Fibroblast of villous mesenchyme (primary cell): ENCODE measurements around the gene PSG7. TPM values are rescaled to one million over a fixed set of nuclear protein-coding genes. Genes with fewer than 3 reads are reported as not detected.
"Not testable (repeated sequence)": the region's sequence is repeated elsewhere in the genome, so short reads cannot be mapped to it uniquely, and the experiment has no call there.

Source experiments
- DNase-seq: peaks from one replicate; pipeline ENCODE4 v3.0.0-alpha.2; 2010; ENCODE audit warnings: low read depth
- H3K4me3 ChIP-seq: 2 replicates; pipeline ENCODE4 v1.5.1; 2011; ENCODE audit warnings: low read depth, mild to moderate bottlenecking, low read length
- total RNA-seq: library from RNA; depleted of rRNA; stranded (reverse); fragments of >200 nt; gene quantifications from 2 replicates; pipeline ENCODE4 v1.2.3, GENCODE V29; 2012
- TF ChIP-seq, protein P1 (sequence below): IDR thresholded peaks from 2 replicates; pipeline ENCODE4 v1.5.1; 2012; ENCODE audit warnings: low read depth, mild to moderate bottlenecking, low read length; ENCODE audit not compliant: insufficient read depth

The PSG7 gene
- total RNA-seq, 1 donor, result not detected

DNA sequence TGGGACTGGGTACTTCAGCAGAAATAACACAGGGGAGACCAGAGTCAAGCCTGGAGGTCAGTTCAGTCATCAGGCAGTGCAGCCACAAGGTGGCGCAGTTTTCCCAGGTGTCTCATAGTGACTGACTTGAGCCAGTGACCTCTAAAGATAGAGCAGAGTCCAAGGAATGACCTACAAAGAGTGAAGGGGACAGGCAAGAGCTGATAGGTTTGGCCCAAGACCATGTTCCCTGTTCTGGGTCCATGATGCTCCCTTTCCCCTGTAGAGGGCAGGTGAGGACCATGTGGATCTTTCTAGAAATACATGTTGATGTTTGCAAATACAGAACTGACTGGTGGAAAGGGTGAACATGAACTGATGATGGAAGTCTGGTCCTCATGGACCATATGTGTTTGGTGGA lies 6.8 kb downstream of the PSG7 start:
- H3K4me3 ChIP-seq, result not testable (repeated sequence)
- peak; percentile 53 for DNase-seq
- TF ChIP-seq, protein P1, sequence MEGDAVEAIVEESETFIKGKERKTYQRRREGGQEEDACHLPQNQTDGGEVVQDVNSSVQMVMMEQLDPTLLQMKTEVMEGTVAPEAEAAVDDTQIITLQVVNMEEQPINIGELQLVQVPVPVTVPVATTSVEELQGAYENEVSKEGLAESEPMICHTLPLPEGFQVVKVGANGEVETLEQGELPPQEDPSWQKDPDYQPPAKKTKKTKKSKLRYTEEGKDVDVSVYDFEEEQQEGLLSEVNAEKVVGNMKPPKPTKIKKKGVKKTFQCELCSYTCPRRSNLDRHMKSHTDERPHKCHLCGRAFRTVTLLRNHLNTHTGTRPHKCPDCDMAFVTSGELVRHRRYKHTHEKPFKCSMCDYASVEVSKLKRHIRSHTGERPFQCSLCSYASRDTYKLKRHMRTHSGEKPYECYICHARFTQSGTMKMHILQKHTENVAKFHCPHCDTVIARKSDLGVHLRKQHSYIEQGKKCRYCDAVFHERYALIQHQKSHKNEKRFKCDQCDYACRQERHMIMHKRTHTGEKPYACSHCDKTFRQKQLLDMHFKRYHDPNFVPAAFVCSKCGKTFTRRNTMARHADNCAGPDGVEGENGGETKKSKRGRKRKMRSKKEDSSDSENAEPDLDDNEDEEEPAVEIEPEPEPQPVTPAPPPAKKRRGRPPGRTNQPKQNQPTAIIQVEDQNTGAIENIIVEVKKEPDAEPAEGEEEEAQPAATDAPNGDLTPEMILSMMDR, result peak; percentile 53

DNA sequence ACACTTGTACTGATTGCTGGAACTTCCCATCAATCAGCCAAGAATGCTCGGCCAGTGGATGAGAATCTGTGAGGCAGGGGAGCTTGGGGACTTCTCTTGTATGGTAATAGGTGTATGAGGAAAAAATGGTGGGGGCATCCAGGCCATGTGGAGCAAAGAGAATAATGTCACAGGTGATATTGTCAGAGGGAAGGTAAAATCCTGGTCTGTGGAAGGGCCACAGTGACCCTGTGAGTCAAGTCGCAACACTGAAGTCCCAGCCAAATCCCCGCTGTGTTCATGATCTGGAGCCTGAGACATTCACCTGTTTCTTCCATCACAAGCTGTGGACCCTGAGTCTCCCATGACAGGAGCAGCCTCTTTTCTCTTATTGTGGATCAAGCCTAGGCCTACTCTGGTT lies 8.1 kb downstream of the PSG7 start:
- no peak for DNase-seq
- TF ChIP-seq, protein P1, result no peak
- no peak overlapping the region for H3K4me3 ChIP-seq

DNA sequence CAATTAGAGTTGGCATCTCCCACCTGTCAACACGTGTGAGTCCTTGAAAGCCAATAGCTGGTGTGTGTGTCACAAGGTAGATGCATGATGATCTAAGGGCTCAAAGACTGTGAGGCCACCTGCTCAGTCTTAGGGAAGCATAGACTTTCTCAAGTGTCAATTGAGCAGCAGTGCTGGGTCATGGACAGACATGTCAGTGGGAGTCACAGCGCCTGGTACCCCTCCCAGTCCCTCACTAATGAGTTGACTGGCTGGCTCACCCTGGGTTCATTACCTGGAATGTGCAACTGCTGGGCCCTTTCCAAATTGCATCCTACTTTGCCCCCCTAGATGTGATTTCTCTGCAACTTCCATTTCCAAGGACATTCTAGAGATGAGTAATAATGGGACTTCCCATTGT lies 10.2 kb downstream of the PSG7 start:
- no peak for DNase-seq
- no peak overlapping the region for H3K4me3 ChIP-seq
- TF ChIP-seq, protein P1, result no peak

DNA sequence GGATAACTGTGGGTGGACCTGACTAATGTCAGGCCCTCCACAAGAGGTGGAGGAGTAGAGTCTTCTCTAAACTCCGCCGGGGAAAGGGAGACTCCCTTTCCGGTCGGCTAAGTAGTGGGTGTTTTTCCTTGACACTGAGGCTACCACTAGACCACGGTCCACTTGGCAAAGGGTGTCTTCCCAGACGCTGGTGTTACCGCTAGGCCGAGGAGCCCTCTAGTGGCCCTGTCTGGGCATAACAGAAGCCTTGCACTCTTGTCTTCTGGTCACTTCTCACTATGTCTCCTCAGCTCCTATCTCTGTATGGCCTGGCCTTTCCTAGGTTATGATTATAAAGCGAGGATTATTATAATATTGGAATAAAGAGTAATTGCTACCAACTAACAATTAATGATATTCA lies 13.9 kb downstream of the PSG7 start:
- H3K4me3 ChIP-seq, result not testable (repeated sequence)
- TF ChIP-seq, protein P1, result peak; percentile 78
- peak; percentile 69 for DNase-seq

DNA sequence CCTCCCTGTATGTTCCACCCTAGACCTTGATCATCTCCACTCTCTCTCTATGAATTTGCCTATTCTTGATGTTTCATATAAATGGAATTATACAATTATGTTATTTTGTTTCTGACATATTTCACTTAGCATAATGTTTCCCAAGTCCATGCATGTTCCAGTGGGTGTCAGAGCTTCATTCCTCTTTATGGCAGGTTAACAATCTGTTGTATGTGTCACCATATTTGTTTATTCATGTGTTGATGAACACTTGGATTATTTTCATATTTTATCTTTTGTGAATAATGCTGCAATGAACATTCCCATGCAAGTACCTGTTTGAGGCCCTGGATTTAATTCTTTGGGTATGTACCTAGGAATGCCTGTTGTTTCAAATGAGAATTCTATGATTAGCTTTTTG lies 16.0 kb downstream of the PSG7 start:
- H3K4me3 ChIP-seq, DNase-seq: not testable (repeated sequence)

DNA sequence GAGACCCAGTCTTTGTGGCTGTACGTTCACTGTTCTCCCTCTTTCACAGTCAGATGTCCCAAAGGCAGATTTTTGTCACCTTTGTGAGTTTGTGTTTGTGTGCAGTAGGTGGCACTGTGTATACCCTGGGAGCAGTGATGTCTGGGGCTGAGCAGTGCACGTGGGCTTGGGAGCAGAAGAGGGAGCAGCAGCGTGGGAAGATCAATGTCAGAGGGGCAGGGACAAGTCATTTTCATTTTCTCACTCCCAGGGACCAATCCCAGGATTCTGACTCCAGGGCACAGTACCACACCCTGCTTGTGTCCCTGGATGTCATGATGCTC lies 17.3 kb downstream of the PSG7 start:
- H3K4me3 ChIP-seq, result no peak overlapping the region
- TF ChIP-seq, protein P1, result no peak
- no peak for DNase-seq

DNA sequence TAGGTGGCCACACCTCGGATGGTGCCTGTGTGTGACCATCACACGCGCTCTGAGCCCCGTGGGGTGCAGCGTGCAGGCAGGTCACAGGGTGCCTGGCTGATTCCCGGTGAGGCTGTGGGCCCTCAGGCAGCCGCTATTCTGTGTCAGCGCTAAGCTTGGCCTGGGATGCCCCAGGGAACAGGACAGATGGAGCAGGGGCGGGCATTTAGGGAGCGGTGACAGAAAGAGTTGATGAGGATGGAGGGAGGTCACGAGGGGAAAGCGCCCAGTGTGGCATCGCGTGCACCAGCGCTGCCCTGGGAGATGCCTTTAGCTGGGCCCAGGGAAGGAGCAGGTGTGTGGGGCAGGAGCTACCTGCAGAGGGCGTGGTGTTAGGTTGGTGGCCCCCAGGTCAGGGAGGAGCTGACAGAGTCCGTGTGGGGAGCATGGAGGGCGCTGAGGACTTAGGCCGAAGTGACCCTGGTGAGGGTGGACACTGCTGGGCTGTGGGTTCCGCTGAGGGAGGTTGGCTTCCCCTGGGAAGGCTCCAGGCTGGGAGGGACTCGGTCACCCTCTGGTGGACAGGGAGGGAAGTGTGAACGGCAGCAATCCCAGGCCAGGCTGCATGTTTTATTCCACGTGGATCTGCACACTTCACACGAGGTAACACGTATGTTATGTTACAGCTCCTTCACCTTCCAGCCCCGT lies 17.8 kb downstream of the PSG7 start:
- TF ChIP-seq, protein P1, result peak; percentile 52
- not testable (repeated sequence) for H3K4me3 ChIP-seq, DNase-seq

DNA sequence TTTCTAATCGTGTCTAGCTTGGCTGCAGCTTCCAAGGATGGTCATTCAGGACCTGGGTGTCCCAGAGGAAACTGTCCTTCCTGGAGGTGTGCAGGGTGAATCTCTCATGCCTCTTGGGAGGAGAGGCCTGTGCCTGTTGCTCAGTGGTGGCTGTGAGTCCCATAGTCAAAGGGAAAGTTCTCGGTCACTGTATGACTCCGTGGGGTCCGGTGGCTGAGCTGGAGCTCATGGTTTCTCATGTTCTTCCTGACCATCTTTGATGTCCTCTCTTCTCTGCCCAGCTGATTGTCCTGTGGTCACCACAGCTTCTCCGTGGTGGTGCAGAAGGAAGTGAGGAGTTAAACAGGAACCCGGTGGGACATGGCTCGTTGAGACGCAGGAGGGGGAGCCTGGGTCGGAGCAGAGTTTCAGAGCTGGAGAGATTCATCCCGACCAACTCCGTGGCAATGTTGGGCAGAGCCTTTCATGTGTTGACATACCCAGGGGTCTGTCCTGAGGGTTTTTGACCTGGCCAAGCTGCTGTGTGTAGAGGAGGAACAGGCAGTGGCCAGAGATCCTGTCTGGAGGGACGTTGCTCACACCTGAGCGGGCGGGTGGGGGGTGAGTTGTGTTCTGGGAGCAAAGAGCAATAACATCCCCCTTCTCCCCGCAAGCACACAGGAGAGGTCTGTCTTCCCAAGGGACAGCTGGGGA lies 18.5 kb downstream of the PSG7 start:
- not testable (repeated sequence) for H3K4me3 ChIP-seq, DNase-seq

DNA sequence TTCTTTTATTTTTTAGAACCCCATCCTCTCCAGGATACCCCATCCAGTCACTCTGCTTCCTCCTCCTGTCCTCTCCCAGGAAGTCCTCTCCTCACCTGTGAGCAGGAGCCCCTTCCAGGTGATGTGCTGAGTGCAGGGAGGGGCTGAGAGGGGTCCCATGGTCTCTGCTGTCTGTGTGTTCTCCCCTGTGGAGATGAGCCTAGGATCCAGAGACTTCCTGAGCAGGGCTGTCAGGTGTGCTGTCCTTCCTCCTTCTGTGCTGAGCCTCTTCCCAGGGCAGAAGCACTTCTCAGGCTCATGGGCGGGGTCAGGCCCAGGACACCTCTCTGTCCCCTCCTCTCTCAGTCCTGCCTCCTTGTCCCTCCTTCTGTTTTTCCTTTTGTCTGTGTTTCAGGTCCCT lies 19.4 kb downstream of the PSG7 start, which contains the start of gene PSG6:
Gene PSG6, minus strand, starts transcription at position 261 of the 400 bp plus-strand sequence. Its CDS starts 102 bp downstream, at position 159.
- H3K4me3 ChIP-seq, DNase-seq: not testable (repeated sequence)

DNA sequence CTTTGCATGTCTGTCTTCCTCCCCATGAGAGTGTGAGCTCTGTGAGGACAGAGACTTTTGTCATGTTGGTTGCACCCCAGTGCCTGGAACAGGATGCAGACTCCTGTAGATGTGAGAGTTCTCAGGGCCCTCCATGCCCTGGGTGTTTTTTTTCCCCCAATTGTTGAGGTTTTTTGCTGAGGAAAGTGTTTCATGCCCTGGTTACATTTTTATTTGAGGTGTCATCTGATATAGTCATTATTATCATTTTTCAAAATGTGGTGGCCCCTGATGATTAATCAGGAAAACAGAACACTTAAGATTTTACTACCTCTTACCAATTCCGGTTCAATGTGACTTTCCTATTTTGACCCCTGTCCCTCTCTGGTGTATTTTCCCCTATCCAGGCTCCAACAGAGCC lies 20.1 kb downstream of the PSG7 start:
- not testable (repeated sequence) for H3K4me3 ChIP-seq, DNase-seq

DNA sequence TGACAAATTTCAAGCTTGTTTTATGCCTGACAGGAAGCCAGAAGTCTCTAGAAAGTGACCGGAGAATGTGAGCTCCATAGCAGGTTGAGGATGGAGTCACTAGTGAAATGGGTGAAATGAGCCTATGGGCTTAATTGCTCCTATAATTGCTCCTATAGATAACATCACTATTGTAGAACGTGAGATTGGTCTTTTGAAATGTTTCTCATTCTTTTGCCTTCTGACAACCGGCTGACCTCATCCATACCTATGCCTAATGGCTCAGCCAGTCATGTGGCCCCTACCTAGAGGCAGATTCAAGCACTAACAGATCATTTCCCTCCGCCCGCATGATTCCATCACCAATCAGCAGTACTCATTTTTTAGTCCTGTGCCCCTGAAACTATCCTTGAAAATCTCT lies 23.5 kb downstream of the PSG7 start:
- DNase-seq, H3K4me3 ChIP-seq: not testable (repeated sequence)
